GM12873 (cell line): ENCODE data around the gene SEMA6B.

Experiments used
- CTCF ChIP-seq: IDR thresholded peaks from 2 replicates; pipeline ENCODE4 v1.5.1; 2012; ENCODE audit warnings: low read depth, mild to moderate bottlenecking, moderate library complexity, low read length, control low read depth; ENCODE audit not compliant: insufficient read depth; ENCODE audit errors: missing control alignments

Gene SEMA6B

GRCh38 chr19:4543842-4544647, 15.4 kb downstream of the SEMA6B start:
- TF ChIP-seq CTCF: no peak

- no peak for TF ChIP-seq CTCF
Observed at GRCh38 chr19:4542896-4543841, 16.3 kb downstream of the SEMA6B start.

GRCh38 chr19:4541114-4541805, 18.2 kb downstream of the SEMA6B start:
- TF ChIP-seq CTCF: no peak

- TF ChIP-seq CTCF: no peak
Observed at GRCh38 chr19:4539693-4540581, 19.5 kb downstream of the SEMA6B start, which contains the start of gene LRG1. LRG1 (minus strand) TSS chr19:4540036; CDS start chr19:4540013, 23 bp downstream.

- TF ChIP-seq CTCF: no peak
Observed at GRCh38 chr19:4539169-4539692, 20.3 kb downstream of the SEMA6B start.

GRCh38 chr19:4538601-4538954, 20.9 kb downstream of the SEMA6B start:
- TF ChIP-seq CTCF: no peak
